HepG2 (cell line): ENCODE results near the gene KISS1R.

Experiments
- ATF7 ChIP-seq, 2 experiments: fragments of 450-650 bp in 1 of 2; sonication (generic) in 1 of 2; formaldehyde crosslinking in 1 of 2; IDR thresholded peaks; 2 replicates each; pipeline versions ENCODE4 v1.4.0 to v1.6.1; 2016 to 2020; ENCODE audit warnings: antibody characterized with exemption in 1 of 2, mild to moderate bottlenecking in 1 of 2, missing genetic modification reagents in 1 of 2
- RBAK ChIP-seq: sonication (generic); formaldehyde crosslinking; IDR thresholded peaks from 2 replicates; pipeline ENCODE4 v1.5.1; 2020; ENCODE audit warnings: mild to moderate bottlenecking, missing genetic modification reagents
- REST ChIP-seq, 2 experiments: IDR thresholded peaks; 2 replicates each; pipeline ENCODE4 v1.6.1; 2011 to 2012; ENCODE audit warnings: low read length in 2 of 2, borderline replicate concordance in 1 of 2, low read depth in 1 of 2, mild to moderate bottlenecking in 1 of 2, moderate library complexity in 1 of 2
- TCF7 ChIP-seq: sonication (generic); IDR thresholded peaks from 2 replicates; pipeline ENCODE4 v1.6.1; 2016; ENCODE audit warnings: antibody characterized with exemption, low read depth
- TF ChIP-seq, protein P1 (sequence below): sonication (generic); formaldehyde crosslinking; IDR thresholded peaks from 2 replicates; pipeline ENCODE4 v1.9.0; 2022; ENCODE audit warnings: low read depth, missing genetic modification reagents

GRCh38 chr19:944663-945241 is 27.6 kb downstream of the KISS1R start:
- no peak for TF ChIP-seq REST (IDR thresholded peaks at IDR 0.05; ENCODE audit: borderline replicate concordance in 1 of 2, low read depth in 1 of 2, low read length in 2 of 2)
- no peak for TF ChIP-seq TCF7
- no peak for TF ChIP-seq RBAK (CRISPR knock-in tag)
- TF ChIP-seq, protein P1, sequence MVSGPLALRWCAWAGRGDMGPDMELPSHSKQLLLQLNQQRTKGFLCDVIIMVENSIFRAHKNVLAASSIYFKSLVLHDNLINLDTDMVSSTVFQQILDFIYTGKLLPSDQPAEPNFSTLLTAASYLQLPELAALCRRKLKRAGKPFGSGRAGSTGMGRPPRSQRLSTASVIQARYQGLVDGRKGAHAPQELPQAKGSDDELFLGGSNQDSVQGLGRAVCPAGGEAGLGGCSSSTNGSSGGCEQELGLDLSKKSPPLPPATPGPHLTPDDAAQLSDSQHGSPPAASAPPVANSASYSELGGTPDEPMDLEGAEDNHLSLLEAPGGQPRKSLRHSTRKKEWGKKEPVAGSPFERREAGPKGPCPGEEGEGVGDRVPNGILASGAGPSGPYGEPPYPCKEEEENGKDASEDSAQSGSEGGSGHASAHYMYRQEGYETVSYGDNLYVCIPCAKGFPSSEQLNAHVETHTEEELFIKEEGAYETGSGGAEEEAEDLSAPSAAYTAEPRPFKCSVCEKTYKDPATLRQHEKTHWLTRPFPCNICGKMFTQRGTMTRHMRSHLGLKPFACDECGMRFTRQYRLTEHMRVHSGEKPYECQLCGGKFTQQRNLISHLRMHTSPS (CRISPR knock-in tag) = no peak
- TF ChIP-seq ATF7 (IDR thresholded peaks at IDR 0.05) = no peak
- TF ChIP-seq ATF7 (CRISPR knock-in tag; IDR thresholded peaks at IDR 0.05) = no peak
